Activated CD4-positive, alpha-beta T cell treated with anti-CD3 and anti-CD28 coated beads, Interleukin-10, Interleukin-2, amounts not matched to agents 100 ng/mL and 50 ng/mL, durations not matched to agents 16 hours and 8 hours (primary cell): ENCODE results near the gene ADAMTS18.
A peak's percentile ranks its signal among the peaks of the same experiment; 100 is the strongest.

Source experiments
- DNase-seq: peaks from one replicate; pipeline ENCODE4 v3.0.0-alpha.2; 2020

Gene ADAMTS18

GRCh38 chr16:77433146-77433545 is 1.7 kb downstream of the ADAMTS18 start:
- no peak for DNase-seq

- no peak for DNase-seq
Measured at GRCh38 chr16:77432264-77432663, 2.6 kb downstream of the ADAMTS18 start.

- DNase-seq: no peak
Measured at GRCh38 chr16:77430787-77431585, 3.8 kb downstream of the ADAMTS18 start.

GRCh38 chr16:77430360-77430759 is 4.5 kb downstream of the ADAMTS18 start:
- DNase-seq: no peak

- DNase-seq: no peak
Measured at GRCh38 chr16:77424871-77425604, 9.8 kb downstream of the ADAMTS18 start.

- DNase-seq: no peak
Measured at GRCh38 chr16:77422196-77422784, 12.5 kb downstream of the ADAMTS18 start.

GRCh38 chr16:77416939-77417480 is 17.8 kb downstream of the ADAMTS18 start:
- DNase-seq: no peak

- DNase-seq: peak; percentile 27
Measured at GRCh38 chr16:77414752-77415231, 20.0 kb downstream of the ADAMTS18 start.

- DNase-seq: no peak
Measured at GRCh38 chr16:77410449-77410848, 24.4 kb downstream of the ADAMTS18 start.

- no peak for DNase-seq
Measured at GRCh38 chr16:77409311-77409710, 25.5 kb downstream of the ADAMTS18 start.

GRCh38 chr16:77408607-77409006 is 26.2 kb downstream of the ADAMTS18 start:
- DNase-seq: peak; percentile 64

- DNase-seq: no peak
Measured at GRCh38 chr16:77406680-77407079, 28.2 kb downstream of the ADAMTS18 start.

GRCh38 chr16:77404775-77405174 is 30.1 kb downstream of the ADAMTS18 start:
- no peak for DNase-seq

- no peak for DNase-seq
Measured at GRCh38 chr16:77403732-77404131, 31.1 kb downstream of the ADAMTS18 start.

- DNase-seq: no peak
Measured at GRCh38 chr16:77402672-77403071, 32.2 kb downstream of the ADAMTS18 start.

GRCh38 chr16:77402118-77402517 is 32.7 kb downstream of the ADAMTS18 start:
- no peak for DNase-seq

GRCh38 chr16:77399546-77399945 is 35.3 kb downstream of the ADAMTS18 start:
- DNase-seq: no peak

- no peak for DNase-seq
Measured at GRCh38 chr16:77399066-77399465, 35.8 kb downstream of the ADAMTS18 start.

- no peak for DNase-seq
Measured at GRCh38 chr16:77398495-77398894, 36.3 kb downstream of the ADAMTS18 start.

- no peak for DNase-seq
Measured at GRCh38 chr16:77396461-77396860, 38.4 kb downstream of the ADAMTS18 start.

GRCh38 chr16:77394699-77395098 is 40.1 kb downstream of the ADAMTS18 start:
- no peak for DNase-seq

- no peak for DNase-seq
Measured at GRCh38 chr16:77393955-77394354, 40.9 kb downstream of the ADAMTS18 start.

- DNase-seq: no peak
Measured at GRCh38 chr16:77387815-77388209, 47.0 kb downstream of the ADAMTS18 start.
